GM18498 (cell line): ENCODE measurements around the gene TRABD.

ENCODE experiments used
- ATAC-seq: cut with Tn5 transposase; IDR thresholded peaks from one replicate; pipeline ENCODE4 v1.9.1; 2021; ENCODE audit warnings: mild to moderate bottlenecking, moderate library complexity; ENCODE audit not compliant: unreplicated experiment

Gene TRABD

GRCh38 chr22:50233223-50233622 lies 47.5 kb downstream of the TRABD start:
- ATAC-seq: no peak

GRCh38 chr22:50236731-50237409 lies 51.2 kb downstream of the TRABD start:
- no peak for ATAC-seq

- no peak for ATAC-seq
These were observed 53.0 kb downstream of the TRABD start for GRCh38 chr22:50238755-50239154.

- ATAC-seq: no peak
These were observed 56.8 kb downstream of the TRABD start for GRCh38 chr22:50242406-50242949.

- ATAC-seq: no peak
These were observed 58.1 kb downstream of the TRABD start for GRCh38 chr22:50243685-50244419.

GRCh38 chr22:50244420-50245213 lies 58.9 kb downstream of the TRABD start, which contains the start of gene TUBGCP6:
Gene TUBGCP6 (minus strand): TSS chr22:50245023. CDS start chr22:50244459, 564 bp downstream.
- ATAC-seq: peak; percentile 73

GRCh38 chr22:50245214-50246072 lies 59.7 kb downstream of the TRABD start:
- ATAC-seq: no peak

- ATAC-seq: no peak
These were observed 60.8 kb downstream of the TRABD start for GRCh38 chr22:50246242-50247175.

GRCh38 chr22:50247748-50248147 lies 62.0 kb downstream of the TRABD start:
- ATAC-seq: no peak

GRCh38 chr22:50248196-50249081 lies 62.7 kb downstream of the TRABD start:
- no peak for ATAC-seq
